Coronary artery (tissue), 2 donors: ENCODE measurements around the gene NWD2.

Source experiments
- DNase-seq: peaks from one replicate; pipeline ENCODE4 v3.0.0-alpha.2; 2017; ENCODE audit warnings: low spot score
- H3K27ac ChIP-seq, 2 donors: fragments of 200-600 bp; sonication (generic); one replicate each; pipeline ENCODE4 v1.5.1; 2016 to 2019
- H3K4me3 ChIP-seq: fragments of 200-600 bp; sonication (generic); 2 replicates; pipeline ENCODE4 v1.5.1; 2016; ENCODE audit warnings: mild to moderate bottlenecking, moderate library complexity
- CTCF ChIP-seq: fragments of 200-600 bp; sonication (generic); IDR thresholded peaks from one replicate; pipeline ENCODE4 v1.5.1; 2019; ENCODE audit warnings: antibody characterized with exemption

Gene NWD2

GRCh38 chr4:37322122-37322521 is 77.6 kb downstream of the NWD2 start:
- no peak for TF ChIP-seq CTCF

GRCh38 chr4:37324546-37324945 is 80.0 kb downstream of the NWD2 start:
- H3K4me3 ChIP-seq, result no peak overlapping the region
- H3K27ac ChIP-seq, result no peak overlapping the region
- no peak for TF ChIP-seq CTCF
- no peak for DNase-seq

More at GRCh38 chr4:37322122-37322521, 77.6 kb downstream of the NWD2 start:
- no peak overlapping the region for H3K27ac ChIP-seq
- H3K4me3 ChIP-seq, result no peak overlapping the region
- DNase-seq, result no peak

- Histone ChIP-seq H3K27ac (no peak overlapping the region), H3K4me3 (no peak overlapping the region)
- TF ChIP-seq CTCF, result no peak
- DNase-seq, result no peak
Observed at GRCh38 chr4:37326852-37327251, 82.3 kb downstream of the NWD2 start.

- no peak for TF ChIP-seq CTCF
- DNase-seq, result no peak
- Histone ChIP-seq H3K4me3 (no peak overlapping the region), H3K27ac (no peak overlapping the region)
Observed at GRCh38 chr4:37338972-37339371, 94.4 kb downstream of the NWD2 start.

- Histone ChIP-seq H3K4me3 (no peak overlapping the region), H3K27ac (no peak overlapping the region)
- DNase-seq, result no peak
- no peak for TF ChIP-seq CTCF
Observed at GRCh38 chr4:37358748-37359147, 114.2 kb downstream of the NWD2 start.

GRCh38 chr4:37359261-37359660 is 114.7 kb downstream of the NWD2 start:
- Histone ChIP-seq H3K4me3 (no peak overlapping the region), H3K27ac (no peak overlapping the region)
- no peak for DNase-seq
- TF ChIP-seq CTCF, result no peak

- Histone ChIP-seq H3K27ac (no peak overlapping the region), H3K4me3 (no peak overlapping the region)
- no peak for TF ChIP-seq CTCF
- DNase-seq, result no peak
Observed at GRCh38 chr4:37365888-37366287, 121.3 kb downstream of the NWD2 start.
